GM12878 (cell line): Measurements from ENCODE around the gene ZNF324. TPM values are rescaled to one million over a fixed set of nuclear protein-coding genes. Genes with fewer than 3 reads are reported as not detected.

Experiments
- BCL11A ChIP-seq: IDR thresholded peaks from 2 replicates; pipeline ENCODE4 v1.6.1; 2011; ENCODE audit warnings: low read depth, low read length
- BMI1 ChIP-seq: fragments of 450-650 bp; IDR thresholded peaks from 2 replicates; pipeline ENCODE4 v1.6.1; 2016; ENCODE audit warnings: mild to moderate bottlenecking, moderate library complexity, borderline replicate concordance
- CBFB ChIP-seq: IDR thresholded peaks from 2 replicates; pipeline ENCODE4 v1.6.1; 2016; ENCODE audit warnings: antibody characterized with exemption, low read depth
- CBX3 ChIP-seq: fragments of 200-600 bp; sonication (generic); IDR thresholded peaks from 2 replicates; pipeline ENCODE4 v1.6.1; 2016; ENCODE audit warnings: low read depth, borderline replicate concordance
- CUX1 ChIP-seq: IDR thresholded peaks from 2 replicates; pipeline ENCODE4 v1.6.1; 2012; ENCODE audit warnings: improper control_type of control experiment, low read depth, low read length; ENCODE audit not compliant: insufficient replicate concordance
- EP300 ChIP-seq, 2 experiments: fragments of 150-350 bp in 1 of 2; IDR thresholded peaks; 2 replicates each; pipeline ENCODE4 v1.6.1; 2011 to 2012; ENCODE audit warnings: low read depth in 2 of 2, low read length in 2 of 2, borderline replicate concordance in 1 of 2, improper control_type of control experiment in 1 of 2, inconsistent platforms in 1 of 2; ENCODE audit not compliant: control insufficient read depth in 1 of 2
- FOXM1 ChIP-seq: IDR thresholded peaks from 2 replicates; pipeline ENCODE4 v1.6.1; 2012; ENCODE audit warnings: low read depth, mild to moderate bottlenecking, inconsistent platforms, low read length, moderate library complexity
- HSF1 ChIP-seq: fragments of 150-350 bp; IDR thresholded peaks from 2 replicates; pipeline ENCODE4 v1.6.1; 2014; ENCODE audit warnings: mild to moderate bottlenecking, low read depth, low read length
- IRF3 ChIP-seq: fragments of 450-650 bp; IDR thresholded peaks from 2 replicates; pipeline ENCODE4 v1.6.1; 2014; ENCODE audit warnings: mild to moderate bottlenecking
- IRF4 ChIP-seq: IDR thresholded peaks from 2 replicates; pipeline ENCODE4 v1.6.1; 2011; ENCODE audit warnings: low read depth, low read length
- LARP7 ChIP-seq: fragments of 450-650 bp; IDR thresholded peaks from 2 replicates; pipeline ENCODE4 v1.6.1; 2017; ENCODE audit warnings: mild to moderate bottlenecking
- MEF2A ChIP-seq: IDR thresholded peaks from 2 replicates; pipeline ENCODE4 v1.6.1; 2011; ENCODE audit warnings: low read depth, mild to moderate bottlenecking, low read length, moderate library complexity; ENCODE audit not compliant: insufficient read depth
- MLLT1 ChIP-seq: fragments of 450-650 bp; IDR thresholded peaks from 2 replicates; pipeline ENCODE4 v1.6.1; 2016; ENCODE audit warnings: mild to moderate bottlenecking
- MXI1 ChIP-seq: fragments of 150-350 bp; IDR thresholded peaks from 2 replicates; pipeline ENCODE4 v1.6.1; 2011; ENCODE audit warnings: low read depth, mild to moderate bottlenecking, inconsistent platforms, low read length, improper control_type of control experiment
- NR2F1 ChIP-seq: fragments of 450-650 bp; conservative IDR thresholded peaks from 2 replicates; pipeline ENCODE4 v1.6.1; 2017; ENCODE audit warnings: mild to moderate bottlenecking
- TAF1 ChIP-seq: IDR thresholded peaks from 2 replicates; pipeline ENCODE4 v1.6.1; 2011; ENCODE audit warnings: mild to moderate bottlenecking, low read depth, low read length, borderline replicate concordance
- TCF3 ChIP-seq: IDR thresholded peaks from 2 replicates; pipeline ENCODE4 v1.6.1; 2012; ENCODE audit warnings: low read depth, mild to moderate bottlenecking, low read length, borderline replicate concordance; ENCODE audit not compliant: insufficient read depth
- USF1 ChIP-seq: IDR thresholded peaks from 2 replicates; pipeline ENCODE4 v1.6.1; 2011; ENCODE audit warnings: borderline replicate concordance, low read depth, mild to moderate bottlenecking, moderate library complexity, mixed read lengths, low read length; ENCODE audit not compliant: insufficient read depth; ENCODE audit errors: extremely low read length
- polyA plus RNA-seq, 11 experiments: library from polyadenylated mRNA; depleted of rRNA in 4 of 11; unstranded in 6 of 11; stranded (reverse) in 5 of 11; fragments of >200 nt; fragmentation: Nextera tagmentation in 4 of 11; fragmentation: Illumina TruSeq in 1 of 11; extraction: Ambion mirVana in 4 of 11; extraction: Trizol in 1 of 11; gene quantifications; 1 replicate in 1 of 11; 2 replicates in 10 of 11; pipeline versions ENCODE4 v1.2.1 to v1.2.3, GENCODE V29; 2011 to 2016; ENCODE audit warnings: inconsistent platforms in 2 of 11, missing spikeins in 2 of 11, low read depth in 1 of 11
- total RNA-seq, 4 experiments: library from RNA; depleted of rRNA in 3 of 4; stranded (reverse); fragments of >200 nt in 3 of 4; fragmentation: Illumina TruSeq in 1 of 4; extraction: Trizol in 1 of 4; gene quantifications; 2 replicates each; pipeline versions ENCODE4 v1.2.1 to v1.2.3, GENCODE V29; 2013 to 2021

ZNF324 gene
- total and polyA plus RNA-seq, 10 of the 15 experiments (the other 5 are each of a cell fraction or from before 2014, with no cell fraction given), result 0.71 to 13.9 (median 7.0) TPM

GRCh38 chr19:58499021-58499927, 32.4 kb downstream of the ZNF324 start (continued):
- TF ChIP-seq NR2F1, result peak; percentile 65; the same call in 1 of the 2 replicates
- peak; percentile 53 for TF ChIP-seq MLLT1
- TF ChIP-seq CUX1, result no peak
- peak; percentile 59; the same call in 1 of the 2 replicates for TF ChIP-seq IRF4
- no peak for TF ChIP-seq EP300 (IDR thresholded peaks at IDR 0.05; ENCODE audit: borderline replicate concordance in 1 of 2, control insufficient read depth in 1 of 2, low read depth in 2 of 2, low read length in 2 of 2)
- TF ChIP-seq CBX3, result no peak
- no peak for TF ChIP-seq BCL11A
- TF ChIP-seq IRF3, result peak; percentile 56; the same call in 1 of the 2 replicates
- TF ChIP-seq BMI1, result no peak
- peak; percentile 72 for TF ChIP-seq TAF1
- TF ChIP-seq LARP7, result peak; percentile 95
- TF ChIP-seq HSF1, result peak; percentile 39; the same call in 1 of the 2 replicates
- TF ChIP-seq FOXM1, result no peak
- TF ChIP-seq MEF2A, result peak; percentile 50; the same call in 1 of the 2 replicates
- peak; percentile 78; the same call in 1 of the 2 replicates for TF ChIP-seq CBFB
- TF ChIP-seq TCF3, result no peak
- peak; percentile 79 for TF ChIP-seq MXI1
- TF ChIP-seq USF1, result peak; percentile 25
